ENCODE data around the gene DOCK9.

Gene DOCK9

DNA sequence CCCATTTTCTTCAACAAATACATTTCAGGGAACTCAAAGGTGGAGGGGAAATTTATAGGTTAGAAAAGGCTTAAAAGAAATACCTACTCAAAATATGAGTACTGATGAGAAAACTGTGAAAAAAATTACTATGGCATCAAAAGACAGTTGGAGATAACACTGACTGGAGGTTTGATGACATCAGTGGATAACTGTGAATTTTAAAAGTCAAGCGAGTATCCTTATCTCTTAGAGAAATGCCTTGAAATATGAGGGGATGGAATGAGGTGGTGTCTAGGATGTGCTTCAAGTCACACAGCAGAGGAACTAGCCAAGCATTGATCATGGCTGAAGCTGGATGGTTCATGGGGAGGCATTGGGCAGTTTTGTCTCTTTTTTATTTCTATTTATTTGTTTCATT lies 198.2 kb downstream of the DOCK9 start:
- DNase-seq (ENCODE audit: low read depth), result no peak
- no peak overlapping the region for H3K4me3 ChIP-seq (ENCODE audit: low read length)
- TF ChIP-seq, protein P1, sequence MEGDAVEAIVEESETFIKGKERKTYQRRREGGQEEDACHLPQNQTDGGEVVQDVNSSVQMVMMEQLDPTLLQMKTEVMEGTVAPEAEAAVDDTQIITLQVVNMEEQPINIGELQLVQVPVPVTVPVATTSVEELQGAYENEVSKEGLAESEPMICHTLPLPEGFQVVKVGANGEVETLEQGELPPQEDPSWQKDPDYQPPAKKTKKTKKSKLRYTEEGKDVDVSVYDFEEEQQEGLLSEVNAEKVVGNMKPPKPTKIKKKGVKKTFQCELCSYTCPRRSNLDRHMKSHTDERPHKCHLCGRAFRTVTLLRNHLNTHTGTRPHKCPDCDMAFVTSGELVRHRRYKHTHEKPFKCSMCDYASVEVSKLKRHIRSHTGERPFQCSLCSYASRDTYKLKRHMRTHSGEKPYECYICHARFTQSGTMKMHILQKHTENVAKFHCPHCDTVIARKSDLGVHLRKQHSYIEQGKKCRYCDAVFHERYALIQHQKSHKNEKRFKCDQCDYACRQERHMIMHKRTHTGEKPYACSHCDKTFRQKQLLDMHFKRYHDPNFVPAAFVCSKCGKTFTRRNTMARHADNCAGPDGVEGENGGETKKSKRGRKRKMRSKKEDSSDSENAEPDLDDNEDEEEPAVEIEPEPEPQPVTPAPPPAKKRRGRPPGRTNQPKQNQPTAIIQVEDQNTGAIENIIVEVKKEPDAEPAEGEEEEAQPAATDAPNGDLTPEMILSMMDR (conservative IDR thresholded peaks at IDR 0.05; ENCODE audit: low read depth, low read length), result no peak

DNA sequence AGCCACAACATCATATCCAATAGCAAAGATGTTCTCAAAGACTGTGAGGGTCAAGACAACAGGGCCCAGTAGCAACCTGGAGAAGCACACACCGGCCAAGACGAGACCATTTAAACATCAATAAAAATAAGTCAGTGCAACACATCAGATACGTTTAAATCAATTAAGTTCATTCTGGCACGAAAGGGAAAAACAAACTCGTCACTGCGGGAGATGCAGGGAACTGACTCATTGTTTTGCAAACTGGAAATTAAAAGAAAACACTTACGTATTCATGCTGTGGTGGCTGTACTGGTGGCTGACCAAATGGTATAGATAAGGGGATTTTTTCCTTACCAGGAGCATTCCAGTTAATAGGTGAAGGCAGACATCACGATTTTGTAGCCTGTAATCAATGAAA lies 199.1 kb downstream of the DOCK9 start:
- TF ChIP-seq, protein P1 (conservative IDR thresholded peaks at IDR 0.05; ENCODE audit: low read depth, low read length), result no peak
- H3K4me3 ChIP-seq (ENCODE audit: low read length), result no peak overlapping the region
- no peak for DNase-seq (ENCODE audit: low read depth)

DNA sequence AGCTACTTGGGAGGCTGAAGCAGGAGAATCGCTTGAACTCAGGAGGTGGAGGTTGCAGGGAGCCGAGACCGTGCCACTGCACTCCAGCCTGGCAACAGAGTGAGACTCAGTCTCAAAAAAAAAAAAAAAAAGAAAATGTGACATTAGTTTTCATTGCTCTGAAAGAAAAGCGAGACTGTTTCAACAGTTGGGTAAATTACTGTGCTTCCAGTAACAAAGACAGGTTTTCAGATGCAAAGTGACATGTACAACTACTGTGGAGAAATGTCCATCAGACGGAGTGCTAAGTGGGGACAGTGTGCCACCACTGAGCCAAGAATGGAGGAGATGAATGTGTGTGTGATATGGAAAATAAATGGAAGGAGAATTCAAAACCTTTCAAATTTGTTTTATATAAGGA lies 201.2 kb downstream of the DOCK9 start:
- TF ChIP-seq, protein P1 (conservative IDR thresholded peaks at IDR 0.05; ENCODE audit: low read depth, low read length), result no peak
- H3K4me3 ChIP-seq (ENCODE audit: low read length), result no peak overlapping the region
- no peak for DNase-seq (ENCODE audit: low read depth)

DNA sequence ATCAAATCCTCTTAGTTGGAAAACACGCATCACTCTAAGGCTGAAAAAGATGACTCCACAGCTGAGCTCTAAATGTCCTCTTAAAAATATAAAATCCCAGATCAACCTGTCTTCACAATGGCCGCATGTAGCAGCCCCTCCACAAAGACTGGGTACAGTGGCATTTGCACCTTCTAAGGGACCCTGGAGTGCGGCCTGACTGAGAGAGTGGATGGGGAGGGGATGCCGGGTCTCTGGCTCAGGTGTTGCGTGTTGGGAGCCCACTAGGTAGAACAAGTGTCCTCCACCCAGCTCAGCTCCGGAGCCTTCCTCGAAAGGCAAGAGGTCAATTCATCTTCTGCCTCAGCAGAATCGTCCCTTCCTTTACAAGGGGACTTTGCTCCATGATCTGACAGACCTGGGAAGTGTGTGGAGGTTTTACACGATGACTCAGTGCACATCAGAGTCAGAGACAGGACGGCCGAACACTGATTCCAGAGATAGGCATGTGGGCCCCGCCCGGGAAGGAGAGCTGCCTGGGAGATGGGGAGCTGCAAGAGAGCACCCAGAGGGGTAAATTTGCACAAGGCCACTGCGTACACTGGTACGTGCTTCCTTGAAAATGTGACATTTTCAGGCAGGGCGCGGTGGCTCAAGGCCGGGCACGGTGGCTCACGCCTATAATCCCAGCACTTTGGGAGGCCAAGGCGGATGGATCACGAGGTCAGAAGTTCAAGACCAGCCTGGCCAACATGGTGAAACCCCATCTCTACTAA lies 201.8 kb downstream of the DOCK9 start:
- TF ChIP-seq, protein P1 (conservative IDR thresholded peaks at IDR 0.05; ENCODE audit: low read depth, low read length), result no peak
- no peak overlapping the region for H3K4me3 ChIP-seq (ENCODE audit: low read length)
- peak; percentile 43 for DNase-seq (ENCODE audit: low read depth)

DNA sequence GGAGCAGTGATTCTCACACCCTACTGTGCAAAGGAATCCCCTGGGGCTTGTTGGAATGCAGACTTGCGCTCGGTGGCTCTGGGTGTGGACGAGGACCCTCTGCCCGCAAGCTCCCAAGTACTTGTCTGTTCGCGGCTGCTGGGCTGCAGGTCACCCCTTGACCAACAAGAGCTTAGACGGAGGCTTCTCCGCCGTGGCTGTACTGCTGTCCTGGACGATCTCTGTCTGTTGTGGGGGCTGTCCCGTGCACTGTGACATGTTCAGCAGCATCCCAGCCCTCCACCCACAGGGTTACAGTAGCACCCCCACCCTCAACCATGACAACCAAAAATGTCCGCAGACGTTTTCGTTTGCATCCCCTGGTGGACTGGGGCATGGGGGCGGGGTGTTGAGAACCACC lies 202.5 kb downstream of the DOCK9 start:
- no peak for DNase-seq (ENCODE audit: low read depth)
- TF ChIP-seq, protein P1 (conservative IDR thresholded peaks at IDR 0.05; ENCODE audit: low read depth, low read length), result no peak
- H3K4me3 ChIP-seq (ENCODE audit: low read length), result no peak overlapping the region

DNA sequence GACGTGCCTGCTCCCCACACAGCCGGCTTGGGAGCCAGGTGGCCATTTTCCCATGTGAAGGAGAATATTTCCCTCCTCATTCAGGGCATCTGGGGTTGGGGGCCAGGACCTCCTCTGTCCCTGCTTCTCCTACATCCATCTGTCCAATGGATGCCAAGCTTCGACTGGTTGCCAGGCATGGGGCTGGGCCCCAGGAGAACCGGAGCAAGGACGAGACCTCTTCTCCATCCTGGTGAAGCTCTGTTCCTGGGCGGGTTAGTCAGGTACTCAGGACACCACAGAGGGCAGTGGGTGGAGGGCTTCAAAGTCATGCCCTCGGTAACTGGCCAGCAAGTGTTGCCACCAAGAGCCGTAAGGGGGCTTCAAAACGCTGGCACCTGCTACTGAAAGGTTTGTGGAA lies 203.1 kb downstream of the DOCK9 start:
- H3K4me3 ChIP-seq (ENCODE audit: low read length), result no peak overlapping the region
- no peak for DNase-seq (ENCODE audit: low read depth)
- TF ChIP-seq, protein P1 (conservative IDR thresholded peaks at IDR 0.05; ENCODE audit: low read depth, low read length), result no peak

DNA sequence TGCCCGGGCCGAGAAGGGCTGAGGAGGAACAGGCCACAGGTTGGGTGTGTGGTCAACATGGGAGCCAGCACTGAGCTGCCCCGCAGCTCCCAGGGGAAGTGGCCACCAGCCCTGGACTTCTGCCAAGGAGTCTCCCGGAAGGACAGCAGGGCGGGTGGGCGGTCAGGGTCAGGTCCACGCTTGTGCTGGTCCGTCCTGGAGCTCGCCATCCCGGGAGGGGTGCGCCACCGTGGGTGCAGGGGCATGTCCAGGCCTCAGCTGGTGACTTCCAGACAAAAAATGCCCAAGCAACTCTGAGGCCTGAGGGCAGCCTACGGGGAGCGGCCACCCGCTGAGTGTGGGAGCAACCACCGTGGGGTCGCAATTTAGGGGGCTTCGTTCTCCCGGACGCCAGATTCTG lies 203.9 kb downstream of the DOCK9 start:
- TF ChIP-seq, protein P1 (conservative IDR thresholded peaks at IDR 0.05; ENCODE audit: low read depth, low read length), result no peak
- no peak overlapping the region for H3K4me3 ChIP-seq (ENCODE audit: low read length)
- DNase-seq (ENCODE audit: low read depth), result no peak
